HEK293T (cell line): ENCODE measurements around the gene KRT84.

Experiments
- BHLHE40 ChIP-seq: fragments of 450-650 bp; IDR thresholded peaks from 2 replicates; pipeline ENCODE4 v1.6.1; 2016; ENCODE audit warnings: mild to moderate bottlenecking, moderate library complexity, borderline replicate concordance
- HDGF ChIP-seq: fragments of 450-650 bp; IDR thresholded peaks from 2 replicates; pipeline ENCODE4 v1.6.1; 2017; ENCODE audit warnings: antibody characterized with exemption, borderline replicate concordance
- SP1 ChIP-seq: fragments of 450-650 bp; IDR thresholded peaks from 2 replicates; pipeline ENCODE4 v1.6.1; 2017

- TF ChIP-seq HDGF (no peak), SP1 (no peak), BHLHE40 (no peak)
Measured at GRCh38 chr12:52382854-52383253, 2.6 kb downstream of the KRT84 start.
